Neural cell (in vitro differentiated cells): ENCODE results near the gene ADAMTS17.

Experiments used
- EP300 ChIP-seq: fragments of 450-650 bp; conservative IDR thresholded peaks from 2 replicates; pipeline ENCODE4 v1.6.1; 2014; ENCODE audit warnings: antibody characterized with exemption, mild to moderate bottlenecking, moderate library complexity; ENCODE audit not compliant: poor library complexity, severe bottlenecking
- EZH2 ChIP-seq: fragments of 200-600, 300-800 bp; shearing (Covaris generic), sonication (generic); IDR thresholded peaks from 2 replicates; pipeline ENCODE4 v1.6.1; 2014; ENCODE audit warnings: antibody characterized with exemption, low read length, borderline replicate concordance, mild to moderate bottlenecking; ENCODE audit not compliant: insufficient read depth, poor library complexity, severe bottlenecking
- MXI1 ChIP-seq: fragments of 450-650 bp; conservative IDR thresholded peaks from 2 replicates; pipeline ENCODE4 v1.6.1; 2014; ENCODE audit warnings: antibody characterized with exemption, mild to moderate bottlenecking; ENCODE audit not compliant: poor library complexity, severe bottlenecking
- POLR2AphosphoS5 ChIP-seq: IDR thresholded peaks from 2 replicates; pipeline ENCODE4 v1.6.1; 2012
- TF ChIP-seq, protein P1 (sequence below): fragments of 450-650 bp; IDR thresholded peaks from 2 replicates; pipeline ENCODE4 v1.5.1; 2014; ENCODE audit warnings: antibody characterized with exemption, mild to moderate bottlenecking, moderate library complexity; ENCODE audit not compliant: poor library complexity, severe bottlenecking

DNA sequence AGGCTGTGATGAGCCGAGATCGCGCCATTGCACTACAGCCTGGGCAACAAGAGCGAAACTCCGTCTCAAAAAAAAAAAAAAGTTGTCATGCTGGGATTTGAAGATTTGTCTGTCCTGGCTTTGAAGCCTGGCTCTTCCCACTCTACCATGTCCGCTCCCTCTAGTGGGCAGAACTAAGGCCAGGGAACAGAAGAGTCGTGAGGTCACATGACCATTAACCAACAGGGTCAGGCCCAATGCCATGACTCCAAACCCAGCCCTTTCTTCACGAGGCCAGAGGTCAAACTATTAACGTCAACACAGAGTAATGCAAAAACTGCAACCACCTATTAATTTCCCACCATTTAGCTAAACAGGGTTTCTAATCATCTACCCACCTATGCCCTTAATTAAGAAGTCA, 212.1 kb downstream of the ADAMTS17 start:
- TF ChIP-seq EZH2 (no peak), EP300 (no peak), POLR2AphosphoS5 (no peak), MXI1 (no peak)
- TF ChIP-seq, protein P1, sequence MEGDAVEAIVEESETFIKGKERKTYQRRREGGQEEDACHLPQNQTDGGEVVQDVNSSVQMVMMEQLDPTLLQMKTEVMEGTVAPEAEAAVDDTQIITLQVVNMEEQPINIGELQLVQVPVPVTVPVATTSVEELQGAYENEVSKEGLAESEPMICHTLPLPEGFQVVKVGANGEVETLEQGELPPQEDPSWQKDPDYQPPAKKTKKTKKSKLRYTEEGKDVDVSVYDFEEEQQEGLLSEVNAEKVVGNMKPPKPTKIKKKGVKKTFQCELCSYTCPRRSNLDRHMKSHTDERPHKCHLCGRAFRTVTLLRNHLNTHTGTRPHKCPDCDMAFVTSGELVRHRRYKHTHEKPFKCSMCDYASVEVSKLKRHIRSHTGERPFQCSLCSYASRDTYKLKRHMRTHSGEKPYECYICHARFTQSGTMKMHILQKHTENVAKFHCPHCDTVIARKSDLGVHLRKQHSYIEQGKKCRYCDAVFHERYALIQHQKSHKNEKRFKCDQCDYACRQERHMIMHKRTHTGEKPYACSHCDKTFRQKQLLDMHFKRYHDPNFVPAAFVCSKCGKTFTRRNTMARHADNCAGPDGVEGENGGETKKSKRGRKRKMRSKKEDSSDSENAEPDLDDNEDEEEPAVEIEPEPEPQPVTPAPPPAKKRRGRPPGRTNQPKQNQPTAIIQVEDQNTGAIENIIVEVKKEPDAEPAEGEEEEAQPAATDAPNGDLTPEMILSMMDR, result no peak
